Measurements from ENCODE around the gene FBRSL1.

Gene FBRSL1

GRCh38 chr12:132493482-132494178, 3.7 kb downstream of the FBRSL1 start:
- TF ChIP-seq JUND (IDR thresholded peaks at IDR 0.05; ENCODE audit: low read depth), result no peak
- in situ Hi-C loops (cut with HindIII; ENCODE audit: low pct_unique_long_range_greater_than_20kb, low sequenced_read_pairs), result no loop called here
- DNase-seq (ENCODE audit: low read depth in 1 of 2, low spot score in 1 of 2), result no peak

- no peak for TF ChIP-seq JUND (IDR thresholded peaks at IDR 0.05; ENCODE audit: low read depth)
- in situ Hi-C loops (cut with HindIII; ENCODE audit: low pct_unique_long_range_greater_than_20kb, low sequenced_read_pairs), result no loop called here
- DNase-seq (ENCODE audit: low read depth in 1 of 2, low spot score in 1 of 2), result peak in 1 of 2 experiments; percentile 49
These were observed 4.6 kb downstream of the FBRSL1 start for GRCh38 chr12:132494294-132495164.

GRCh38 chr12:132495165-132495544, 5.2 kb downstream of the FBRSL1 start:
- no peak for DNase-seq (ENCODE audit: low read depth in 1 of 2, low spot score in 1 of 2)
- in situ Hi-C loops (cut with HindIII; ENCODE audit: low pct_unique_long_range_greater_than_20kb, low sequenced_read_pairs), result no loop called here
- no peak for TF ChIP-seq JUND (IDR thresholded peaks at IDR 0.05; ENCODE audit: low read depth)

GRCh38 chr12:132495629-132496357, 5.8 kb downstream of the FBRSL1 start:
- no peak for DNase-seq (ENCODE audit: low read depth in 1 of 2, low spot score in 1 of 2)
- no peak for TF ChIP-seq JUND (IDR thresholded peaks at IDR 0.05; ENCODE audit: low read depth)
- in situ Hi-C loops (cut with HindIII; ENCODE audit: low pct_unique_long_range_greater_than_20kb, low sequenced_read_pairs), result no loop called here

GRCh38 chr12:132496358-132496669, 6.4 kb downstream of the FBRSL1 start:
- no peak for DNase-seq (ENCODE audit: low read depth in 1 of 2, low spot score in 1 of 2)
- in situ Hi-C loops (cut with HindIII; ENCODE audit: low pct_unique_long_range_greater_than_20kb, low sequenced_read_pairs), result no loop called here
- TF ChIP-seq JUND (IDR thresholded peaks at IDR 0.05; ENCODE audit: low read depth), result no peak

GRCh38 chr12:132496710-132497109, 6.8 kb downstream of the FBRSL1 start:
- TF ChIP-seq JUND (IDR thresholded peaks at IDR 0.05; ENCODE audit: low read depth), result no peak
- in situ Hi-C loops (cut with HindIII; ENCODE audit: low pct_unique_long_range_greater_than_20kb, low sequenced_read_pairs), result no loop called here
- no peak for DNase-seq (ENCODE audit: low read depth in 1 of 2, low spot score in 1 of 2)

- no peak for TF ChIP-seq JUND (IDR thresholded peaks at IDR 0.05; ENCODE audit: low read depth)
- in situ Hi-C loops (cut with HindIII; ENCODE audit: low pct_unique_long_range_greater_than_20kb, low sequenced_read_pairs), result no loop called here
- DNase-seq (ENCODE audit: low read depth in 1 of 2, low spot score in 1 of 2), result no peak
These were observed 7.8 kb downstream of the FBRSL1 start for GRCh38 chr12:132497514-132498405.

GRCh38 chr12:132498931-132499330, 9.0 kb downstream of the FBRSL1 start:
- no peak for DNase-seq (ENCODE audit: low read depth in 1 of 2, low spot score in 1 of 2)
- no peak for TF ChIP-seq JUND (IDR thresholded peaks at IDR 0.05; ENCODE audit: low read depth)
- in situ Hi-C loops (cut with HindIII; ENCODE audit: low pct_unique_long_range_greater_than_20kb, low sequenced_read_pairs), result no loop called here

- DNase-seq (ENCODE audit: low read depth in 1 of 2, low spot score in 1 of 2), result no peak
- no peak for TF ChIP-seq JUND (IDR thresholded peaks at IDR 0.05; ENCODE audit: low read depth)
- in situ Hi-C loops (cut with HindIII; ENCODE audit: low pct_unique_long_range_greater_than_20kb, low sequenced_read_pairs), result no loop called here
These were observed 10.3 kb downstream of the FBRSL1 start for GRCh38 chr12:132500142-132500855.

- no peak for TF ChIP-seq JUND (IDR thresholded peaks at IDR 0.05; ENCODE audit: low read depth)
- in situ Hi-C loops (cut with HindIII; ENCODE audit: low pct_unique_long_range_greater_than_20kb, low sequenced_read_pairs), result no loop called here
- no peak for DNase-seq (ENCODE audit: low read depth in 1 of 2, low spot score in 1 of 2)
These were observed 10.9 kb downstream of the FBRSL1 start for GRCh38 chr12:132500856-132501180.

GRCh38 chr12:132501204-132501940, 11.4 kb downstream of the FBRSL1 start:
- no peak for DNase-seq (ENCODE audit: low read depth in 1 of 2, low spot score in 1 of 2)
- no peak for TF ChIP-seq JUND (IDR thresholded peaks at IDR 0.05; ENCODE audit: low read depth)
- in situ Hi-C loops (cut with HindIII; ENCODE audit: low pct_unique_long_range_greater_than_20kb, low sequenced_read_pairs), result no loop called here
